Testis (tissue), 3 donors: ENCODE measurements around the gene SMIM32. TPM values are rescaled to one million over a fixed set of nuclear protein-coding genes. Genes with fewer than 3 reads are reported as not detected.

ENCODE experiments used
- DNase-seq: peaks from one replicate; pipeline ENCODE4 v3.0.0-alpha.2; 2019
- H3K27ac ChIP-seq, 2 donors: fragments of 200-600 bp; sonication (generic); one replicate each; pipeline ENCODE4 v1.5.1; 2019
- H3K27me3 ChIP-seq: fragments of 200-600 bp; sonication (generic); one replicate; pipeline ENCODE4 v1.5.1; 2019
- H3K36me3 ChIP-seq: fragments of 200-600 bp; sonication (generic); one replicate; pipeline ENCODE4 v1.5.1; 2017; ENCODE audit warnings: low read depth; ENCODE audit errors: missing control alignments
- H3K4me1 ChIP-seq: fragments of 200-600 bp; sonication (generic); one replicate; pipeline ENCODE4 v1.5.1; 2019
- H3K4me3 ChIP-seq, 2 donors: fragments of 200-600 bp; sonication (generic); one replicate each; pipeline ENCODE4 v1.5.1; 2017 to 2019
- H3K9me3 ChIP-seq: fragments of 200-600 bp; sonication (generic); one replicate; pipeline ENCODE4 v1.5.1; 2017
- CTCF ChIP-seq, 3 experiments: fragments of 450-650 bp in 2 of 3; fragments of 200-600 bp in 1 of 3; sonication (generic) in 1 of 3; IDR thresholded peaks; one replicate each; pipeline ENCODE4 v1.5.1; 2016 to 2019; ENCODE audit warnings: antibody characterized with exemption in 3 of 3, mild to moderate bottlenecking in 2 of 3, moderate library complexity in 1 of 3
- POLR2A ChIP-seq: fragments of 450-650 bp; IDR thresholded peaks from one replicate; pipeline ENCODE4 v1.6.1; 2017; ENCODE audit warnings: antibody characterized with exemption, mild to moderate bottlenecking, moderate library complexity
- WGBS, 2 donors: methylation state at CpG; one replicate each; pipeline ENCODE4 v1.1.5; 2018; 5-methylcytosine and 5-hydroxymethylcytosine counted together
- intact Hi-C: fragments of 100-400 bp; cut with DNase I; formaldehyde crosslinking; loops from one replicate; pipeline ENCODE4 v1.15.1; 2023; ENCODE audit warnings: low total_unique reads
- polyA plus RNA-seq: library from polyadenylated mRNA; stranded (reverse); fragments of 350-450 nt; fragmentation: Illumina TruSeq; extraction: RNeasy Lipid Tissue Mini Kit (QIAGEN cat#74804); gene quantifications from one replicate; pipeline ENCODE4 v1.2.3, GENCODE V29; 2014; ENCODE audit warnings: low read depth, low replicate concordance; ENCODE audit not compliant: insufficient read depth
- total RNA-seq, 2 donors: library from RNA; depleted of rRNA; stranded (reverse); fragments of >200 nt; gene quantifications; one replicate each; pipeline ENCODE4 v1.2.3, GENCODE V29; 2016

SMIM32 gene
- total and polyA plus RNA-seq, 3 donors from 2014 or later: 0.50 TPM; not detected in 2

GRCh38 chr5:136210259-136210658, 17.3 kb upstream of the SMIM32 start:
- DNase-seq: no peak
- Histone ChIP-seq H3K4me1 (no peaks in the 10 kb centered on the region), H3K27ac (no peak overlapping the region), H3K27me3 (no peaks in the 10 kb centered on the region), H3K36me3 (no peaks in the 10 kb centered on the region), H3K4me3 (no peak overlapping the region), H3K9me3 (no peaks in the 10 kb centered on the region)
- 80 to 86% methylated on average over 4 of the region's 4 CpGs for WGBS, 2 donors
- no peak for TF ChIP-seq CTCF (IDR thresholded peaks at IDR 0.05)
- TF ChIP-seq POLR2A: no peak
- intact Hi-C loops: no loop called here

- 79 to 92% methylated on average over 4 to 14 of the region's 14 CpGs for WGBS, 2 donors
- Histone ChIP-seq H3K27me3 (no peaks in the 10 kb centered on the region), H3K27ac (no peak overlapping the region), H3K9me3 (no peaks in the 10 kb centered on the region), H3K4me3 (no peak overlapping the region), H3K4me1 (no peaks in the 10 kb centered on the region), H3K36me3 (no peaks in the 10 kb centered on the region)
- DNase-seq: no peak
- TF ChIP-seq POLR2A (no peak), CTCF (IDR thresholded peaks at IDR 0.05) (no peak)
- intact Hi-C loops: no loop called here
Measured at GRCh38 chr5:136209346-136209910, 16.5 kb upstream of the SMIM32 start.

- Histone ChIP-seq H3K36me3 (no peaks in the 10 kb centered on the region), H3K27ac (no peak overlapping the region), H3K4me1 (no peaks in the 10 kb centered on the region), H3K4me3 (no peak overlapping the region), H3K9me3 (no peaks in the 10 kb centered on the region), H3K27me3 (no peaks in the 10 kb centered on the region)
- intact Hi-C loops: no loop called here
- TF ChIP-seq CTCF (IDR thresholded peaks at IDR 0.05) (no peak), POLR2A (no peak)
- no peak for DNase-seq
- 82 to 85% methylated on average over 3 of the region's 3 CpGs for WGBS, 2 donors
Measured at GRCh38 chr5:136208916-136209315, 16.0 kb upstream of the SMIM32 start.

- Histone ChIP-seq H3K9me3 (no peaks in the 10 kb centered on the region), H3K4me1 (no peaks in the 10 kb centered on the region), H3K4me3 (no peak overlapping the region), H3K27ac (no peak overlapping the region), H3K27me3 (no peaks in the 10 kb centered on the region), H3K36me3 (no peaks in the 10 kb centered on the region)
- TF ChIP-seq POLR2A: no peak
- no peak for TF ChIP-seq CTCF (IDR thresholded peaks at IDR 0.05)
- intact Hi-C loops: no loop called here
- WGBS, 2 donors: 95 to 96% methylated on average over 7 of the region's 7 CpGs
- DNase-seq: no peak
Measured at GRCh38 chr5:136207631-136208030, 14.7 kb upstream of the SMIM32 start.

DNA sequence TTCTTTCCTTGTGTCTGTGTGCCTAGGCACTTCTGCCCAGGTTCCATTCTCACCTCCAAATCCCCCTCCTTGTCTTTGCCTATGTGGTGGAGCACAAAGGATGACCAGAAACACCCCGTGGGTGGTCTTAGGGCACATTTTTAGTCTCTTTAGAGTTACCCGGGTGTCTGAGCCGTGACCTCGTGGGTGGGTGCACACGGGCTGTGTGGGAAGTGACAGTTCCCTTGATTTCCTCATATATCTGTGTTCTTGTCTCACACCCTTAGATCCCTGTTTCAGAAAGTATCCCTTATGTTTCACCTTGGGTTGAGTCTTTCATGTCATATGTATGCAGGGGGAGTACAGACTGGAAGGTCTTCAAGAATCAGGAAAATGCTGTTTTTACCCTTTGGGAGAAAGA, 13.4 kb upstream of the SMIM32 start:
- Histone ChIP-seq H3K9me3 (no peaks in the 10 kb centered on the region), H3K4me3 (no peak overlapping the region), H3K4me1 (no peaks in the 10 kb centered on the region), H3K27me3 (no peaks in the 10 kb centered on the region), H3K27ac (no peak overlapping the region), H3K36me3 (no peaks in the 10 kb centered on the region)
- DNase-seq: no peak
- intact Hi-C loops: no loop called here
- TF ChIP-seq CTCF (IDR thresholded peaks at IDR 0.05): no peak
- TF ChIP-seq POLR2A: no peak
- 85% methylated on average over 5 of the region's 5 CpGs for WGBS, 2 donors
